Dedifferentiated amniotic fluid mesenchymal stem cell (primary cell): ENCODE results near the gene ELP1.

Source experiments
- DNase-seq: peaks from one replicate; pipeline ENCODE4 v3.0.0-alpha.2; 2016; ENCODE audit errors: extremely low spot score

ELP1 gene

GRCh38 chr9:108882052-108882888 is 51.7 kb downstream of the ELP1 start:
- DNase-seq, result no peak

DNA sequence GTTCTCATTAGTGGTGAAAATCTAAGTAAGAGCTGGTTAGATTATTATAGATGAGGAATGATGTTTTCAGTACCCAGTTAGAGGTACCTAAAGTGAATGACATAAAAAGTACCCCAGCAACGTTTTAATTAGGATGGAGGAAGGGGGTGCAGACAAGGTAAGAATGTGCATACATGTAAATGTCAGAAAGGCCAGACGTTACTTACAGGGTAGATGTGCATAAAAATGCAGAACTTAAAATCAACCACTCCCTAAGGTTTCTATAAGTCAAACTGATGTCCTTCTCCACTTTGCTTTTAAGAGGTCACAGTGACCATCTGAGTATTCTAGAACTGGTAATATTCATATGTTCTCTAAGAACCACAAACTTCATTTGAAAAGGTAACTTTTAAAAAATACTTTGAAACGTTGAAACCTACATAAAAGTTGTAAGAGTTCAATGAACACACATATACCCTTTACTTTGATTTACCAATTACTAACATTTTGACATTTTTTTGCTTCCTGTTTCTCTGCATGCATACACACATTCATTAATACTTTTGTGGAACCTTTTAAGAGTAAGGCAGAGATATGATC is 53.1 kb downstream of the ELP1 start:
- DNase-seq, result no peak

DNA sequence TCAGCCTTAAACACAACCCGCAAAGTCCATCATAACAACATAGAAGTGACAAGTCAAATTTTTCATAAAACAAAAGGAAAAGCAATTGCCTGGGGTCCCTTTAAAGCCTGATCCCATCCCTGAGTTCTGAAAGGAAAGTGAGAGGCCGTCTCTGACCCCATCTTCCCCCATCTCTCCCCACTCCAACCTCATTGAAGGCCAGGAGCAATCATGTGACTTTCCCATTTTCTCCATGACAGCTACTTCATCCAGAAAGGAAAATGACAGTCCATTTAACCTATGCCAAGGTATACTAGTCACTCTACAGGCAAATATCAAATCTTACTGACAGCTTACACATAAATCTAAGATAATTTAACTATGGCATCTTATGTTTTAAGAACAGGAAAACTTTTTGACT is 56.4 kb downstream of the ELP1 start:
- no peak for DNase-seq

GRCh38 chr9:108876425-108876824 is 57.5 kb downstream of the ELP1 start:
- no peak for DNase-seq

GRCh38 chr9:108874058-108874788 is 59.7 kb downstream of the ELP1 start:
- no peak for DNase-seq

DNA sequence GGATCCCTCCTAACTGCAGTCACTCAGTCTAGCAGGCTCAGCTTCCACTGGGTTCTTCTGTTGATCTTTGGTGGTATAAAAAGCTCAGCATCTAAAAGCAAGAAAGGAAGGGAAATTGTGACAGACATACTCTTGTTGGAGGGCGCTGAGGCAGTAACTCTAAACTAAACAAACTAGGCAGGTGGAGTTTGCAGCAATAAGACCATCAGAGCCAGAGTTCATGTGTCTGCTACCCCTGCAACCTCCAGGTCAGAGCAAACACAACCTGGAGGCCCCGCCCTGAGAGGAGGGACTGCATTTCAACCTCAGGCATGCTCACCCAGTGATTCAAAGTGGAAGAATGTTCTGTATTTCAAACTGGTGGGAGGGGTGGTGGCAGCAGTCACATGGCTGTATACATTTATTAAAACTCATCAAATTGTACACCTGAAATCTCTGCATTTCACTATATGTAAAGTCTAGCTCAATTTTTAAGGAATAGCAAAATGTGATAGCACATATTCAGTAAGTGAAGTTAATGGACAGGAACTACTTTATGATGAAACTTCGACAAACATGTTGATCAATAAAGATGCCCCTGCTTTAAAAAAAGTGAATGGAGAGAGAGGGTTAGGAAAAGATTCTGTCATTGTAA is 64.7 kb downstream of the ELP1 start:
- DNase-seq, result no peak

DNA sequence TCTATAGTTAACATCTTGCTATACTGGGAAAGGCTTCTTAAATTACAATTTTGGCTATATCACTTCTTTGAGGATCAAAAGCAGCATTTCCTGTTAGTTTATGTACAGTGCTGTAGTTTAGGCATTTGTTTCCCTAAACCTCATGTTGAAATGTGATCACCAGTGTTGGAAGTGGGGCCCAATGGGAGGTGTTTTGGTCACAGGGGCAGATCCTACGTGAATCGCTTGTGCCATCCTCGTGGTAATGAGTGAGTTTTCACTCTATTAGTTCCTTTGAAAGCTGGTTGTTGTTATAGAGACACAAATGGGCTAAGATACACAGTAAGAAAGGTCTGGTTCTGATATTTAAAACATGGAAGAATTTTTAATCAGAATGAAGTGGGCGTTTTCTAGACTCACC is 66.1 kb downstream of the ELP1 start:
- DNase-seq, result no peak

DNA sequence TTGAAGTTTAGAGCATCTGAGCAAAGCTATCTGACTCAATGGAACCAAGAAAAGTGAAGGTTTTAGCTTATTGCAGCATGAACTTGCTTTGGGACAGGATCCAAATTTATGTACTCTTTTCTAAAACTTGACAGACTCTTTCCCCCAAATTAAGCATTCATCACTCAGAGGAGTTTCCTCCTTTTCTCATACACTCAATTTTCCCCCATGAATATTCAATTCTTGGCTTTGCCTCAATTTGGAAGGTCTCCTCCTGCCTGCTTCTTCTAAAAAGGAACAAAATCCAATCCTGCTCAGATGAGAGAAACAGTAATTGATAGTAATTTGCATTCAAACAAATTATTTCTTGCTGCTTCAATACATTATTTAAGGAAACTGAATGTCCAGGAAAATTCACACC is 66.8 kb downstream of the ELP1 start:
- DNase-seq, result no peak

DNA sequence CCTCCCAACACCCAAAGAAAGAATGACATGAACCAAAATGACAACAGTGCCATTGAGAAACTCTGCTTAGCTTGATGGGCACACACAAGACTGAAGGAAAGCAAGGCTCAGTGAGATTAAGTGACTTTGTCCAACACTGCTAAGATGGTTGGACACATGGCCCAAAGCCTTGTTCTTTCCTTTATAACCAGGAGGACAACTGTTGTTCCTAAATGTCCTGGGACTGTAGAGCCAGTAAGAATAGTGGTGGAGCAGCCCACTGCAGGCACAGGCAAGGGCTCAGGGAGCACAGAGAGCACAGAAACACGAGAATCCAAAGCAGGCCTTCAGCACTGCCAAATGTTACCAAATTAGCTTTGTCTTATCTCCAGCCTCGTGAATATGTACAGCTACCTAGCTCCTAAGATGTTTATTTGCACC is 67.9 kb downstream of the ELP1 start:
- no peak for DNase-seq

- DNase-seq, result no peak
These were observed 68.9 kb downstream of the ELP1 start for GRCh38 chr9:108865037-108865436.

GRCh38 chr9:108864446-108864845 is 69.5 kb downstream of the ELP1 start:
- DNase-seq, result no peak

DNA sequence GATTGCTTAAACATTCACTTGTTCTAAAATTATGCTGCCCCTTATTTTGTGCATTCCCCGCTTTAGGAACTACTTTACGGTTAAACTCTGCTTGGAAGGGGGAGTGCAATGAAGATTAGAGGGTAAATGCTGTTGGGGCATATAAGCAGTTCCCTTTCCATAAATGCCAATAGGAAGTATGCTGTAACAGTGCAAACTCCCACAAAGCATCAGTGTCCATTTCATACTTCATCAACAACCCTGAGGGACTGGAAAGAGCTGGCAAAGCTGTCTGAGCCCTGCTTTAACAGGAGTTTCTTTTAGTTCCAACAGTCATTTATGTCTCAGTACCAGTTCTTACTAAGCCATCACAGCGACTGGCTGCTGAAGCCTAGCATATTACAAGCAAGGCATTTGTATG is 70.0 kb downstream of the ELP1 start:
- no peak for DNase-seq

GRCh38 chr9:108861997-108862396 is 71.9 kb downstream of the ELP1 start, which contains the start of gene ACTL7A:
Gene ACTL7A (plus strand): TSS chr9:108862266. CDS start chr9:108862323, 57 bp downstream.
- no peak for DNase-seq

DNA sequence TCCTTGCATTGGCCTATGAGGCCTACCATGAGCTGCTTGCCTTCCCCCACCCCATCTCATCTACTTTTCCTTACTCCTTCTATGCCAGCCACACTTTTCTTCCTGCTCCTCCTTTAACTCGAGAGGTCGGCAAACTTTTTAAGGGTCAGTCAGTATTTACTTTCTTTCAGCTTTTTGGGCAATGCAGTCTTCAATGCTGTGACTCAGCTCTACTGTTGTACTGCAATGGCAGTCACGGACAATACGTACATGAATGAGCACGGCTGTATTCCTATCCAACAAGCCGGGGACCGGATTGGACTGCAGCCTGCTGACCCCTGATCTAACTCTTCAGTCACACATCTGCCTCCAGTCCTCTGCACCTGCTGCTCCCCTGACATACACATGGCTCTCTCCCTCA is 72.5 kb downstream of the ELP1 start:
- no peak for DNase-seq

DNA sequence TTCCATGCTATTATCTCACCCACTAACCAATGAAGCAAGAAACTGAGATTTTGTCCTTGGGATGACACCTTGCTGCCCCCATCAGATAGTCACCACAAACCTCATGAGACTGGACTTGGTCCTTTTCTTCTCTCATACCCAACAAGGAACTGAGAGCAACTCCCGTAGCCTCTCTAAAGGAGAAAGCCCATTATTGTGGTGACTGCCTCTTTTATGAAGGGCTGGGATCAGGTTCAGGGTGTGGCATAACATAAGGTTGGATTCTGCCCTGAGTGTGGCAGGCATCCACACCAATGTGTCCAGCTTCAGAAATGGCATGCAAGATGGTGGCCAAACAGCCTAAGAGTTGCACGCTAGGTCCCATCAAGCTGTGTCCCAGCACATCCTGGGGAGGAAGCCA is 73.2 kb downstream of the ELP1 start:
- DNase-seq, result no peak

DNA sequence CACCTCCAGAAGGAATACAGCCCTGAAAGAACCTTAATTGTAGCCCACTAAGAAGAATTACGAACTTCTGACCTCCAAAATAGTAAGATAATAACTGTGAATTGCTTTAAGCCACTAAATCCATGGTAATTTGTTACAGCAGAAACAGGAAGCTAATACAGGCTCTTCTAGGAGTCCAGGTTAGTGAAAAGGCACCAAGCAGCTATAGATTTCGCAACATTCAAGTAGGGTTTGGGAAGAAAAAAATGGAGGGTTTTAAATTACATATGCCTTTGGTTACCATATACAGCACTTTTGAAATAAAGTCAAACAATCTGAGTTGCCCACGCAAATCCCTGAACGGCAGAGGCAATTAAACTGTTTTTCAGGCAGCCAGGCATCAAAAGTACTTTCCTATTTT is 73.6 kb downstream of the ELP1 start:
- no peak for DNase-seq

DNA sequence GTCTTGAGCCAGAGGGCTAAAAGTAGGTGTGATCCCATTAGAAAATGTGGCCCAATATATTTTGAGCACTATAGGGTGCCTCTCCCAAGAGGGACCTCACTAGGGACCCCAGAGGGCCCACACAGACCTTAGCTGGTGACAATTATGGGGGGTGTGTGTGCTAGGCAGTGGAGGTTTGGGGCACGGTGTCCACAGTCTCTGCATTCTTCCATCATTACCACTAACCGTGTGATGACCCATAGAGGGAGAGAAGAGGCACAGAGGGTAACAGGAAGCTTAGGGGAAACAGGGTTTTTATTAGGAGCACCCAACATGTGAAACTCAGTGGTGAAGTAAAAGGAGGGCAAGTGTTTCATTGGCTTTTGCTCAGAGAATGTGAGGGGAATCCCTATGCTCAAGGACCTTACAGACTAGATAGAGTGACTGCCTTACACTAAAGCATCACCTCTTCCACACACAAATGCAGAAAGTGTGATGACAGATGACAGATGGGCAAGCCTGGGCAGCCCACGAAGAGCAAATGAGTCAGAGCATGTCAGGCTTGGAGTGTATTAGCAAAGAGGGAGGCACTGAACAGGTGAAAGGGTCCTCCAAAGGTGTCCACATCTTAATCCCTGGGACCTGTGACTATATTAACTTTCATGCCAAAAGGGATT is 74.3 kb downstream of the ELP1 start:
- no peak for DNase-seq

- DNase-seq, result no peak
These were observed 76.4 kb downstream of the ELP1 start for GRCh38 chr9:108857572-108857971.

GRCh38 chr9:108855888-108856287 is 78.0 kb downstream of the ELP1 start, which contains the start of gene ACTL7B:
Gene ACTL7B (minus strand): TSS chr9:108855986. CDS start chr9:108855930, 56 bp downstream.
- DNase-seq, result no peak

GRCh38 chr9:108855529-108855886 is 78.4 kb downstream of the ELP1 start:
- DNase-seq, result no peak

- DNase-seq, result no peak
These were observed 79.0 kb downstream of the ELP1 start for GRCh38 chr9:108854641-108855528.
